SK-N-SH treated with all-trans-retinoic acid at 6 μM for 48 hours (cell line): Measurements from ENCODE around the gene CNIH1.

Source experiments
- ARNTL ChIP-seq: fragments of 450-650 bp; formaldehyde crosslinking; IDR thresholded peaks from 2 replicates; pipeline ENCODE4 v1.5.0; 2020; ENCODE audit warnings: low read depth, mild to moderate bottlenecking, moderate library complexity, borderline replicate concordance
- BACH2 ChIP-seq: fragments of 250-450 bp; sonication (Bioruptor Pico); IDR thresholded peaks from 2 replicates; pipeline ENCODE4 v1.9.0; 2021; ENCODE audit warnings: mild to moderate bottlenecking, borderline replicate concordance
- CREB5 ChIP-seq: fragments of 250-450 bp; sonication (Bioruptor Pico); IDR thresholded peaks from 2 replicates; pipeline ENCODE4 v1.5.1; 2020; ENCODE audit warnings: low read depth, mild to moderate bottlenecking, moderate library complexity
- GLIS3 ChIP-seq: fragments of 250-450 bp; sonication (Bioruptor Pico); IDR thresholded peaks from 2 replicates; pipeline ENCODE4 v1.5.0; 2020; ENCODE audit warnings: mild to moderate bottlenecking, moderate library complexity
- ISL1 ChIP-seq: fragments of 250-450 bp; sonication (Bioruptor Pico); IDR thresholded peaks from 2 replicates; pipeline ENCODE4 v2.1.2; 2022; ENCODE audit warnings: mild to moderate bottlenecking, moderate library complexity
- PATZ1 ChIP-seq: fragments of 250-450 bp; sonication (Bioruptor Pico); IDR thresholded peaks from 2 replicates; pipeline ENCODE4 v1.8.0; 2020; ENCODE audit warnings: mild to moderate bottlenecking, moderate library complexity, borderline replicate concordance
- POU6F1 ChIP-seq: fragments of 250-450 bp; sonication (Bioruptor Pico); IDR thresholded peaks from 2 replicates; pipeline ENCODE4 v1.8.0; 2021; ENCODE audit warnings: low read depth, mild to moderate bottlenecking, moderate library complexity, borderline replicate concordance
- RARB ChIP-seq: fragments of 250-450 bp; sonication (Bioruptor Pico); IDR thresholded peaks from 2 replicates; pipeline ENCODE4 v1.8.0; 2021; ENCODE audit warnings: mild to moderate bottlenecking, moderate library complexity
- ZC3H10 ChIP-seq: fragments of 250-450 bp; sonication (Bioruptor Pico); IDR thresholded peaks from 2 replicates; pipeline ENCODE4 v1.5.1; 2021; ENCODE audit warnings: mild to moderate bottlenecking, moderate library complexity
- ZFP30 ChIP-seq: fragments of 450-650 bp; formaldehyde crosslinking; IDR thresholded peaks from 2 replicates; pipeline ENCODE4 v1.5.0; 2022; ENCODE audit warnings: mild to moderate bottlenecking, moderate library complexity
- ZNF565 ChIP-seq: fragments of 450-650 bp; formaldehyde crosslinking; conservative IDR thresholded peaks from 2 replicates; pipeline ENCODE4 v1.5.0; 2020; ENCODE audit warnings: low read depth, mild to moderate bottlenecking, moderate library complexity
- ZNF70 ChIP-seq: fragments of 450-650 bp; formaldehyde crosslinking; IDR thresholded peaks from 2 replicates; pipeline ENCODE4 v1.5.0; 2020; ENCODE audit warnings: mild to moderate bottlenecking, moderate library complexity
- ZNF8 ChIP-seq: fragments of 450-650 bp; formaldehyde crosslinking; IDR thresholded peaks from 2 replicates; pipeline ENCODE4 v1.5.0; 2020; ENCODE audit warnings: mild to moderate bottlenecking, moderate library complexity

- TF ChIP-seq PATZ1 (CRISPR knock-in tag) (no peak), ZNF70 (CRISPR knock-in tag) (no peak), ZFP30 (CRISPR knock-in tag) (no peak), ARNTL (CRISPR knock-in tag) (no peak), ZNF8 (CRISPR knock-in tag) (no peak), ZC3H10 (CRISPR knock-in tag) (no peak), CREB5 (CRISPR knock-in tag) (no peak), ZNF565 (CRISPR knock-in tag) (no peak), GLIS3 (CRISPR knock-in tag) (no peak), ISL1 (CRISPR knock-in tag) (no peak), RARB (CRISPR knock-in tag) (no peak), POU6F1 (CRISPR knock-in tag) (no peak), BACH2 (CRISPR knock-in tag) (no peak)
Measured at GRCh38 chr14:54381821-54382220, 59.4 kb downstream of the CNIH1 start.
